ENCODE results near the gene CBX5.

Gene CBX5

DNA sequence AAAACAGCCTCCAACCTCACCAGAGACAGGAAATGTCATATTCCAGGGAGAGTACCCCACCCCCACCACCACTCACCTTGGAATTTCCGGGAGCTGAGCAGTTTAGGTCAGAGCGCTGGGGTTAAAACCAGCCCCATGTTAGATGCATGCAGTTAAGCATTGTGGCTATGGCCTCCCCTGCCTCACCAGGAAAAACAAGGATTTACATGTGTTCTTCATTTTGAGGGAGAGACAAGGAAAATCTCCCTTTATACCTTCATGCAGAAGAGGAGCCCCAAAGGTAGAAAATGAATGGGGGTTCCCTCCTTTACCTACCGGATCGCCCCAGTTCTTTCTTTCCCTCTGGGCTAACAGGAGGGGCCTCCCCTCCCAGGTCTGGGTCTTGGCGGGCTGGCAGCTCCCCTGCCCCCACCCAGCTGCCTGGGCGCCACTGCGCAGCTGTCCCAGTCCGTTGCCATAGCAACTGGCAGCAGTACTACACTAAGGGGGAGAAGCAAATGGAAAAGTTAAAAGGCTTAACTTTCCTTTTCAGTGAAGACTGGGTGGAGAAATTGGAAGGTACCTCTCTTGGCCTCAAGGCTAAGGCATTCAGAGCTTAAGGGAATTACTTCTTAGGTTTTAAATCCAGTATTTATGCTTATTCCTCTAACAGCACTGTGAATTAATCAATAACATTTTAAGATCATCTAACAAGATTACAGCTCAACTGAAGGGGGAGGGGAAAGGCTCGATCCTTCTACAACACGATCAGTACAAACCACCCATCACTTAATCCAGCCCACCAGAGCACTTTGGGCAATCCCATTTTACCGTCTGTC is 20.5 kb downstream of the CBX5 start:
- peak overlapping the region; percentile 35 for H3K4me3 ChIP-seq (ENCODE audit: low read depth, low read length)
- peak; percentile 84 for DNase-seq (ENCODE audit: low read depth)
- TF ChIP-seq, protein P1, sequence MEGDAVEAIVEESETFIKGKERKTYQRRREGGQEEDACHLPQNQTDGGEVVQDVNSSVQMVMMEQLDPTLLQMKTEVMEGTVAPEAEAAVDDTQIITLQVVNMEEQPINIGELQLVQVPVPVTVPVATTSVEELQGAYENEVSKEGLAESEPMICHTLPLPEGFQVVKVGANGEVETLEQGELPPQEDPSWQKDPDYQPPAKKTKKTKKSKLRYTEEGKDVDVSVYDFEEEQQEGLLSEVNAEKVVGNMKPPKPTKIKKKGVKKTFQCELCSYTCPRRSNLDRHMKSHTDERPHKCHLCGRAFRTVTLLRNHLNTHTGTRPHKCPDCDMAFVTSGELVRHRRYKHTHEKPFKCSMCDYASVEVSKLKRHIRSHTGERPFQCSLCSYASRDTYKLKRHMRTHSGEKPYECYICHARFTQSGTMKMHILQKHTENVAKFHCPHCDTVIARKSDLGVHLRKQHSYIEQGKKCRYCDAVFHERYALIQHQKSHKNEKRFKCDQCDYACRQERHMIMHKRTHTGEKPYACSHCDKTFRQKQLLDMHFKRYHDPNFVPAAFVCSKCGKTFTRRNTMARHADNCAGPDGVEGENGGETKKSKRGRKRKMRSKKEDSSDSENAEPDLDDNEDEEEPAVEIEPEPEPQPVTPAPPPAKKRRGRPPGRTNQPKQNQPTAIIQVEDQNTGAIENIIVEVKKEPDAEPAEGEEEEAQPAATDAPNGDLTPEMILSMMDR (IDR thresholded peaks at IDR 0.05; ENCODE audit: insufficient read depth, low read depth, low read length, missing control alignments) = no peak

DNA sequence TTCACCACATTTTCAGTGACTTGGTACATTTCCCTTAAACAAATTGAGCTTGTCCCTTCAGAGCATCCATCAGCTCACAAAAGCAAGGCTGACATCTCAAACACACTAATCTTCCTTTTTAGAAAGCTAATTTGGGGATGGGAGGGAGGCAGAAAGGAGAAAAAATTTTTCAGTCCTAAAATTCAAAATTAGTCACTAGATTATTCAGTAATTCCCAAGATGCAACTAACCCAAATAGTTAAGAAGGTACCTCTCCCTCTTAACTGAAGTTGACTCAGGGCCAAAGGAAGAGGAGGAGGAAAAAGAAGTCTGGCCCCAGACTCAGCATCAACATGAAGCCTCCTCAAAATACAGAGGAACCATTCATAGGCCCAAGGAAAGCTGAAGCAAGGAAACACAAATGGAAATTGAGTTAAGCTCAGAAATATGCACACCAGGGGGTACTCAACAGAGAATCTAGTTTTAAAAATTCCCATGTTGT is 21.7 kb downstream of the CBX5 start:
- DNase-seq (ENCODE audit: low read depth) = no peak
- H3K4me3 ChIP-seq (ENCODE audit: low read depth, low read length) = no peak overlapping the region
- TF ChIP-seq, protein P1 (IDR thresholded peaks at IDR 0.05; ENCODE audit: insufficient read depth, low read depth, low read length, missing control alignments) = no peak

DNA sequence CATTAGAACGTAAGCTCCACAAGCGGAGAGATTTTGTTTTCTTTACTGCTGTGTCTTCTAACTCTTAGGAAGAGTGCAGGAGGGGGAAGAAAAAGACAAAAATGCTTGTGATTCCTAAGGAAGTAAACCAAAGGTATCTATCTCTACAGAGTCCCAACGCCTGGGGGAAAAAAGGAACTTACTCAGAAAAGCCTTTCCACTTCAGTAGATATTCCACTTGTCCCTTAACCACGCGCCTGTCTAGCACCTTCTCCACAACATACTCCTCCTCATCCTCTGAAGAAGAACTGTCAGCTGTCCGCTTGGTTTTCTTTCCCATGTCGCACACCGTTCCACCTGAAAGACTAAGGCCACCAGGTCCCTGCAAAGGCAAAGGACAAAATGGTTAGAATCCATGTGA is 22.6 kb downstream of the CBX5 start:
- no peak overlapping the region for H3K4me3 ChIP-seq (ENCODE audit: low read depth, low read length)
- TF ChIP-seq, protein P1 (IDR thresholded peaks at IDR 0.05; ENCODE audit: insufficient read depth, low read depth, low read length, missing control alignments) = no peak
- no peak for DNase-seq (ENCODE audit: low read depth)

GRCh38 chr12:54253240-54253639 is 26.7 kb downstream of the CBX5 start:
- TF ChIP-seq, protein P1 (IDR thresholded peaks at IDR 0.05; ENCODE audit: insufficient read depth, low read depth, low read length, missing control alignments) = no peak
- H3K4me3 ChIP-seq (ENCODE audit: low read depth, low read length) = no peak overlapping the region
- DNase-seq (ENCODE audit: low read depth) = no peak

DNA sequence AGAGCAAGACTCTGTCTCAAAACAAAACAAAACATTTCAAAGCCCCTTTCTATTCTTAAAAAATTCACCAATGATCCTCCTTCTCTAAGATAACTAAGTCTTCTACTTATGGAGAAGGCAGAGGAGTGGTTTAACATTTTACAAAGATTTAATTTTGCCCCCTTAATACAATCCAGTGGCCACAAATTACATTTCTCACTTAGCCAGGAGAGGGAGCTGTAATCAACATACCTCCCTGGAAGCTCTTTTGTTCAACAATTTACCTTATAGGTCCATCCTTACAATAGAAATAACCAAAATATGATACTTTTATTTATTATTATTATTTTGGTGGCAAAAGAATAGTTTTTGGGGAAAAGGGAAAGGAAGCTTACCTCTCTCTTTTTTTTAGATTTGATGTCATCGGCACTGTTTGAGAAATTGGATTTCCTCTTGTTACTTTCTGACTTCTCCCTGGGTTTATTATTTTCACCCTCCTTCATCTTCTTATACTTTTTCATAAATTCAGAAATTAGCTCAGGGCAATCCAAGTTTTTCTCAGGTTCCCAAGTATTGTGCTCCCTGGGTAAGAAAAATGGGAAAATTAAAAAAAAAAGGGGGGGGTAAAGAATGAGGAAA is 28.1 kb downstream of the CBX5 start:
- no peak overlapping the region for H3K4me3 ChIP-seq (ENCODE audit: low read depth, low read length)
- TF ChIP-seq, protein P1 (IDR thresholded peaks at IDR 0.05; ENCODE audit: insufficient read depth, low read depth, low read length, missing control alignments) = peak; percentile 55
- peak; percentile 56 for DNase-seq (ENCODE audit: low read depth)

GRCh38 chr12:54249489-54249888 is 30.4 kb downstream of the CBX5 start:
- DNase-seq (ENCODE audit: low read depth) = no peak
- TF ChIP-seq, protein P1 (IDR thresholded peaks at IDR 0.05; ENCODE audit: insufficient read depth, low read depth, low read length, missing control alignments) = no peak
- H3K4me3 ChIP-seq (ENCODE audit: low read depth, low read length) = no peak overlapping the region
